Measurements from ENCODE around the gene SCD5. TPM values are rescaled to one million over a fixed set of nuclear protein-coding genes. Genes with fewer than 3 reads are reported as not detected.

SCD5 gene
- total RNA-seq, 1 donor: 6.9 TPM

DNA sequence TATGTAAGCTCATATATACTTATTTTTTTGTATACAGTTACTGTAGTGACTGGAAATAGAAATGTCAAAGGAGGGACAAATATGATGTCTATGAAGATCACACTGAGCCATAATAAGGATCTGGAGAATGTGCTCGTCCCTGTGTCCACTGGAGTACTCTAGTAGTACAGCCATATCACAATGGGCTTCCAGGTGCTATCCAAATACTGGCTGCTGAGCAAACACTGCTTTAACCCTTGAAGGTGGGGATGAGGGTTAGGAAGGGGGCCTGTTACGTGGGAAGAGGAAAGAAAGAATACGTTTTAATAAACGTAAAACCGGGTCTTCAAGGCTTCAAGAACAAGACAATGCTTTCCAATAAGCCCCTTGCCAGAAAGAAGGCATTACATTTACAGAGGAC, 207.0 kb downstream of the SCD5 start:
- DNase-seq (ENCODE audit: low read depth): no peak
- TF ChIP-seq, protein P1, sequence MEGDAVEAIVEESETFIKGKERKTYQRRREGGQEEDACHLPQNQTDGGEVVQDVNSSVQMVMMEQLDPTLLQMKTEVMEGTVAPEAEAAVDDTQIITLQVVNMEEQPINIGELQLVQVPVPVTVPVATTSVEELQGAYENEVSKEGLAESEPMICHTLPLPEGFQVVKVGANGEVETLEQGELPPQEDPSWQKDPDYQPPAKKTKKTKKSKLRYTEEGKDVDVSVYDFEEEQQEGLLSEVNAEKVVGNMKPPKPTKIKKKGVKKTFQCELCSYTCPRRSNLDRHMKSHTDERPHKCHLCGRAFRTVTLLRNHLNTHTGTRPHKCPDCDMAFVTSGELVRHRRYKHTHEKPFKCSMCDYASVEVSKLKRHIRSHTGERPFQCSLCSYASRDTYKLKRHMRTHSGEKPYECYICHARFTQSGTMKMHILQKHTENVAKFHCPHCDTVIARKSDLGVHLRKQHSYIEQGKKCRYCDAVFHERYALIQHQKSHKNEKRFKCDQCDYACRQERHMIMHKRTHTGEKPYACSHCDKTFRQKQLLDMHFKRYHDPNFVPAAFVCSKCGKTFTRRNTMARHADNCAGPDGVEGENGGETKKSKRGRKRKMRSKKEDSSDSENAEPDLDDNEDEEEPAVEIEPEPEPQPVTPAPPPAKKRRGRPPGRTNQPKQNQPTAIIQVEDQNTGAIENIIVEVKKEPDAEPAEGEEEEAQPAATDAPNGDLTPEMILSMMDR (IDR thresholded peaks at IDR 0.05; ENCODE audit: insufficient read depth, low read depth, low read length): no peak
- H3K4me3 ChIP-seq (ENCODE audit: low read depth, low read length): no peak overlapping the region

DNA sequence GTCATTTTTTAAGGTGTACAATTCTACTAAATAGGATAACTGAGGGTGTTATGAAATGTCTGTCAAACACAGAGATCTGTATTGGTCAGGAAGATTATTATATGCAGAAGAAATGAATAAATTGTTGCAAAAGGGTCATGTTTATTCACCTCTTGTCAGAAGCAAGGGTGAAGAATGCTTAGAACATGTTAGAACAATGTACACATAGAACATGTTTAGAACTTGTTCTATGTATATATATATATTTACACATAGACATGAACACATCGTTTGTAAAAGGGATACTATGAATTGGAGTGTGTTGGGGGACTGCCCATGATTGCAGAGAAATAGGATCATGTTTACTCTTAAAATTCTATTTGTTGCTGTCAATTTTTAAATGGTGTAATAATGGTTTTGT, 208.8 kb downstream of the SCD5 start:
- DNase-seq (ENCODE audit: low read depth): no peak
- TF ChIP-seq, protein P1 (IDR thresholded peaks at IDR 0.05; ENCODE audit: insufficient read depth, low read depth, low read length): no peak

GRCh38 chr4:82588771-82589270, 209.8 kb downstream of the SCD5 start:
- DNase-seq (ENCODE audit: low read depth): no peak
- no peak overlapping the region for H3K4me3 ChIP-seq (ENCODE audit: low read depth, low read length)
- TF ChIP-seq, protein P1 (IDR thresholded peaks at IDR 0.05; ENCODE audit: insufficient read depth, low read depth, low read length): no peak

More for the DNA sequence above, 208.8 kb downstream of the SCD5 start:
- H3K4me3 ChIP-seq (ENCODE audit: low read depth, low read length): no peak overlapping the region

DNA sequence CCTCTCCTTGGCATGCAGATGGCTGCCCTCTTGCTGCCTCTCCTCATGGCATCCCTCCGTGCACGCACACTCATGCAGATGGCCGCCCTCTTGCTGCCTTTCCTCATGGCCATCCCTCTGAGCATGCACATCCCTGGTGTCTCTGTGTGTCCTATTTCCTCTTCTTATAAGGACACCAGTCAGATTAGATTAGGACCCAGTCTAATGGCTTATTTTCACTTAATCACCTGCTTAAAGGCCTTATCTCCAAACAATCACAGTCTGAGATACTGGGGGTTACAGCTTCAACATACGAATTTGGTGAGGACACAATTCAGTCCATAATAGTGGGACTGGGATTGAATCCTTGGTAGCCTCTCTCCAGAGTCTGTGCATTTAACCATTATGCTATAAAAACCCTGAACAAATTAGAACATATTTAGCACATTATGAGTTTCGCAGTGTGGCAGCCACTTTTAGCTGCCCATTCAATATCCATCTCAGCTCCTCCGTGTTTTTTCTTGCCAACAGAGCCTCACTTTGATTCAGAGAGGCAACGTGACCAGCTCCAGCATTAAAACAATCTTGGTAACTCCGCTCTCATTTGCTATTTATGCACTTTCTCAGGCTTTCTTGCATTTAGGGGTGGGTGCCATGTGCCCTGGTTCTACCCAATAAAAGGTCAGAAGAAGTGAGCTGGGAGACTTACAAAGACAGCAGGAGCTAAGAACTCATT, 210.6 kb downstream of the SCD5 start:
- DNase-seq (ENCODE audit: low read depth): no peak
- no peak overlapping the region for H3K4me3 ChIP-seq (ENCODE audit: low read depth, low read length)
- TF ChIP-seq, protein P1 (IDR thresholded peaks at IDR 0.05; ENCODE audit: insufficient read depth, low read depth, low read length): no peak

- DNase-seq (ENCODE audit: low read depth): no peak
- TF ChIP-seq, protein P1 (IDR thresholded peaks at IDR 0.05; ENCODE audit: insufficient read depth, low read depth, low read length): no peak
- no peak overlapping the region for H3K4me3 ChIP-seq (ENCODE audit: low read depth, low read length)
Observed at GRCh38 chr4:82585690-82586435, 212.7 kb downstream of the SCD5 start.

DNA sequence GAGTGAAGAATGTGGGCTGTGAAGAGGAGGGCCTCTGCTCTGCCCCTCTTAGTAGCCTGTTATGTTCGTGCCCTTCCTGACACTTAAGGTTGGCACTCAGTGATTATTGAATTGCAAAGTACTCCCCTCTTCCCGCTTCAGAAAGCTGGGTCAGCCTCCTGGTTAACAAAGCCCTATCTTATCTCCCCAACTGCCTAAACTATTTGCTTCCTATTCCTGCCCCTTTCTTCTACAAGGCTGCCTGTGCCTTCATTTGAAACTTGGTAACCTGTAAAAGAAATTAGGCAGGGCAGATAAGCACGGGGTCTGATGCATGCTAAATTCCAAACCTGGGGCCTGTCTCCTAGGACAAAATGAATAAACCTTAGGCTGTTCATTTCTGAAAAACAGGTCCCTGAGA, 213.7 kb downstream of the SCD5 start:
- no peak overlapping the region for H3K4me3 ChIP-seq (ENCODE audit: low read depth, low read length)
- no peak for DNase-seq (ENCODE audit: low read depth)
- TF ChIP-seq, protein P1 (IDR thresholded peaks at IDR 0.05; ENCODE audit: insufficient read depth, low read depth, low read length): no peak

All from fibroblast of villous mesenchyme (primary cell).